ENCODE results near the gene CAPNS1. TPM values are rescaled to one million over a fixed set of nuclear protein-coding genes. Genes with fewer than 3 reads are reported as not detected.

The CAPNS1 gene
- total RNA-seq, 1 donor: 398 TPM

DNA sequence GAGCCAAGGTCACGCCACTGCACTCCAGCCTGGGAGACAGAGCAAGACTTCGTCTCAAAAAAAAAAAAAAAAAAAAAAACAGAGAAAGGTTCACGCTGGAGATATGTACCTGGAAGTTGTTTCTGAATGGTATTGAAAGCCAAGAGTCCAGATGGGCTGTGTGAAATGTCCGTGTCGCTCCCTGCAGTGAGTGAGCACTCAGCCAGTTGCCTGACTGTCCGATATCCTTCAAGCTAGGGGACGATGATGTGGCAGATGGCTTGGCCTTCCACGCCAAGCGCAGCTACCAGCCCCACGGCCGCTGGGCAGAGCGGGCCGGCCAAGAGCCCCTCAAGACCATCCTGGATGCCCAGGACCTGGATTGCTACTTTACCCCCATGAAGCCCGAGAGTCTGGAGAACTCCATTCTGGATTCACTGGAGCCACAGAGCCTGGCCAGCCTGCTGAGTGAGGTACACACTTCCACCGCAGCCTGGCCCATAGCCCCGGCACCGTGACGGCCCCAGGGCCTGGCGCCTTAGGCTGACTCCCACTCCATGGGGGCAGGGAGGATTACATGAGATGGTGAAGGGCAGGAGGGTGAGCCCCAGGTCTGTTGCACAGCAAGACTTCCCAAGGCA lies 40.6 kb upstream of the CAPNS1 start:
- no peak overlapping the region for H3K4me3 ChIP-seq (ENCODE audit: low read depth, low read length)
- TF ChIP-seq, protein P1, sequence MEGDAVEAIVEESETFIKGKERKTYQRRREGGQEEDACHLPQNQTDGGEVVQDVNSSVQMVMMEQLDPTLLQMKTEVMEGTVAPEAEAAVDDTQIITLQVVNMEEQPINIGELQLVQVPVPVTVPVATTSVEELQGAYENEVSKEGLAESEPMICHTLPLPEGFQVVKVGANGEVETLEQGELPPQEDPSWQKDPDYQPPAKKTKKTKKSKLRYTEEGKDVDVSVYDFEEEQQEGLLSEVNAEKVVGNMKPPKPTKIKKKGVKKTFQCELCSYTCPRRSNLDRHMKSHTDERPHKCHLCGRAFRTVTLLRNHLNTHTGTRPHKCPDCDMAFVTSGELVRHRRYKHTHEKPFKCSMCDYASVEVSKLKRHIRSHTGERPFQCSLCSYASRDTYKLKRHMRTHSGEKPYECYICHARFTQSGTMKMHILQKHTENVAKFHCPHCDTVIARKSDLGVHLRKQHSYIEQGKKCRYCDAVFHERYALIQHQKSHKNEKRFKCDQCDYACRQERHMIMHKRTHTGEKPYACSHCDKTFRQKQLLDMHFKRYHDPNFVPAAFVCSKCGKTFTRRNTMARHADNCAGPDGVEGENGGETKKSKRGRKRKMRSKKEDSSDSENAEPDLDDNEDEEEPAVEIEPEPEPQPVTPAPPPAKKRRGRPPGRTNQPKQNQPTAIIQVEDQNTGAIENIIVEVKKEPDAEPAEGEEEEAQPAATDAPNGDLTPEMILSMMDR (IDR thresholded peaks at IDR 0.05; ENCODE audit: insufficient read depth, low read length): no peak
- DNase-seq (ENCODE audit: low read depth): no peak

DNA sequence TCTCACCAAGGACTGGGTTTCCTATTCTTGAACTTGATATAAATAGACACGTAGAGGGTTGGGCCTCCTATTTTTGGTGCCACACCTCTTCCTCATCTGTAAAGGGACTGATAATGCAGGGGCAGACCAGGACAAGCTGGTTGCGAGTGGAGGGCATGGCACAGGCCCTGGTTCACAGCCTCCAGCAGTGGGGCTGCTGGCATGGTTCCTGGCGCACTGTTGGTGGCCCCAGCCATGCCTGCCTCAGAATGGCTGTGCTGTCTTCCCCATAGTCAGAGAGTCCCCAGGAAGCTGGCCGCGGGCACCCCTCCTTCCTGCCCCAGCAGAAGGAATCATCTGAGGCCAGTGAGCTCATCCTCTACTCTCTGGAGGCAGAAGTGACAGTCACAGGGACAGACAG lies 39.4 kb upstream of the CAPNS1 start:
- H3K4me3 ChIP-seq (ENCODE audit: low read depth, low read length): no peak overlapping the region
- no peak for DNase-seq (ENCODE audit: low read depth)
- TF ChIP-seq, protein P1 (IDR thresholded peaks at IDR 0.05; ENCODE audit: insufficient read depth, low read length): no peak

DNA sequence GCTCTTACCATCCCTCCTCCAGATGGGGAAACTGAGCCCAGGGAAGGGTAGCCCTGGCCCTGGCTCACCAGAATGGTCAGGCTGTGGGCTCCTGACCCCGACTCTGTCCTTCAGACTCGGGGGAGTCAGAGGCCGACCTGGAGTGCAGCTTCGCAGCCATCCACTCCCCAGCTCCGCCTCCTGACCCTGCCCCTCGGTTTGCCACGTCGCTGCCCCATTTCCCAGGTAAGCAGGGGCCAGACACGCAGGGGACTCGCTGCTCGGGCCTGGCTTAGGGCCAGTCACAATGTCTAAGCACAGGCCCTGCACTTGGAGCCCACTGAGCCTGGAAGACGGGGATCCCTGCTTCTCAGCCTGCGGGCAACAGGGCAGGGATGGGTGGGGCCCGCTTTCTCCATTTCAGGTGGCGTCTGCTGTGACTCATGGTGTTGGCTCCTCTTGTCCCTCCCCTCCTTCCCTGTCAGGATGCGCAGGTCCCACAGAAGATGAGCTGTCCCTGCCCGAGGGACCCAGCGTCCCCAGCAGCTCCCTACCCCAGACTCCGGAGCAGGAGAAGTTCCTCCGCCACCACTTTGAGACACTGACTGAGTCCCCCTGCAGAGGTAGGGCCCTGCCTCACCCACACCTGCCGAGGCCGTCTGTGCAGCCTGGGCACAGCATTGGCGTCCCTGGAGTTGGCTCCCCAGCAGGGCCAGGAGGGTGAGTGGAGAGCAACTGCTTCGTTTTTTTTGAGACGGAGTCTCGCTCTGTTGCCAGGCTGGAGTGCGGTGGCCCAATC lies 38.1 kb upstream of the CAPNS1 start:
- TF ChIP-seq, protein P1 (IDR thresholded peaks at IDR 0.05; ENCODE audit: insufficient read depth, low read length): no peak
- no peak for DNase-seq (ENCODE audit: low read depth)
- H3K4me3 ChIP-seq (ENCODE audit: low read depth, low read length): no peak overlapping the region

DNA sequence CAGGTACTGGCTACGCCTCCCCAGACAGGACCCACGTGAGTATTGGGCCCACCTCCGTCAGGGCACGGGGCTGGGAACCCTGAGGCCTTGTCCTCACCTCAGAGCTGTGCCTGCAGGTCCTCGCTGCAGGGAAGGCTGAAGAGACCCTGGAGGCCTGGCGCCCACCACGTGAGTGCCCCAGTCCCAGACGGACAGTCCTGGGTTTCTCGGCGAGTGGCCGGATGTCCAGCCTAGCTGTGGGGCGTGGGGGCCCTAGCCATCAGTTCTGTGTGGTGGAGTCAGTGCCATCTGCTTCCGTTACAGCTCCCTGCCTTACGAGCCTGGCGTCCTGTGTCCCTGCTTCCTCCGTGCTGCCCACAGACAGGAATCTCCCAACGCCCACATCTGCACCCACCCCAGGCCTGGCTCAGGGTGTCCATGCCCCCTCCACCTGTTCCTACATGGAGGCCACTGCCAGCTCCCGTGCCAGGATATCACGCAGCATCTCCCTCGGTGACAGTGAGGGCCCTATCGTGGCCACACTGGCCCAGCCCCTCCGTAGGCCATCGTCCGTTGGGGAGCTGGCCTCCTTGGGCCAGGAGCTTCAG lies 36.7 kb upstream of the CAPNS1 start:
- TF ChIP-seq, protein P1 (IDR thresholded peaks at IDR 0.05; ENCODE audit: insufficient read depth, low read length): no peak
- H3K4me3 ChIP-seq (ENCODE audit: low read depth, low read length): no peak overlapping the region
- DNase-seq (ENCODE audit: low read depth): no peak

DNA sequence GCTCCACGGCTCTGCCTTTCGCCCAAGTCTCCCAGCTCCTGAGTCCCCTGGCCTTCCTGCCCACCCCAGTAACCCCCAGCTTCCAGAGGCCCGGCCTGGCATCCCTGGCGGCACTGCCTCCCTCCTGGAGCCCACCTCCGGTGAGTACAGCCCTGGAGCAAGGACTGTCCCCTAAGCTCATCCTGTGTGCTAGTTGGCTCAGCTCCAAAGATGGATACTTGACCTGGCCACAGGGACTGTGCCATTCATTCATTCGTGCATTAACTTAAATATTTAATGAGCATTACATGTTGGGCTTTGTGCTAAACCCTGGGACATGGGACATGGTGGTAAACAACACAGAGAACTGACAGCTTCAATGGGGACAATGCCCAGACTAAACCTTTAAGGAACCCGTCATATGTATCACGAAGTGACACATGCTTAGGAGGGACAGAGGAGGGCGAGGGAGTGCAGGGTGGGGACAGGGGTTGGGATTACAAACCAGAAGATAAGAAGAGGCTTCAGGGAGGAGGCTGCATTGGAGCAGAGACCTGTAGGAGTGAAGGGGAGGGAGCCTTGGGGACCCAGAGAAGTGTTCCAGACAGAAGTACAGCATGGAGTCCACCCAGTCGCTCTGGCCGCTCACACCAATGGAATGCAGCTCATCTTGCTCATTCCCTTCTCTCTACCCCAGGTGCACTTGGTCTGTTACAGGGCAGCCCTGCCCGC lies 35.9 kb upstream of the CAPNS1 start:
- no peak for DNase-seq (ENCODE audit: low read depth)
- TF ChIP-seq, protein P1 (IDR thresholded peaks at IDR 0.05; ENCODE audit: insufficient read depth, low read length): no peak
- no peak overlapping the region for H3K4me3 ChIP-seq (ENCODE audit: low read depth, low read length)

DNA sequence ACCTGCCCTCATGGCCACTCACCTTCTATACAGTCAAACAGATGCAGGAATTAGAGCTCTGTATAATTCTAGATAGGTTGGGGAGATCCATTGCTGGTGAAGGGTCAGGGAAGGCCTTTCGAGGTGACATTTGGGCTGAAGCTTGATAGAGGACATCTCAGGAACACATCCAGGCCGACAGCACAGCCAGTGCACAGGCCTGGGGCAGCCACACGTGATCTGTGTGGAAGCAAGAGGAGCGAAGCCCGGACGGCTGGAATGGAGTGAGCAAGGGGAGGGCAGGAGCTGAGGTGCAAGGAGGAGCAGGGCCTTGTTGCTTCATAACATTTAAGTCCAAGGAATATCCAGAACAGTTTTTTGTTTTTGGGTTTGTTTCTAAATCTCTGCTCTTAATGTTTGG lies 33.4 kb upstream of the CAPNS1 start:
- TF ChIP-seq, protein P1 (IDR thresholded peaks at IDR 0.05; ENCODE audit: insufficient read depth, low read length): no peak
- DNase-seq (ENCODE audit: low read depth): no peak
- no peak overlapping the region for H3K4me3 ChIP-seq (ENCODE audit: low read depth, low read length)
